ENCODE results near the gene NNT.

NNT gene

DNA sequence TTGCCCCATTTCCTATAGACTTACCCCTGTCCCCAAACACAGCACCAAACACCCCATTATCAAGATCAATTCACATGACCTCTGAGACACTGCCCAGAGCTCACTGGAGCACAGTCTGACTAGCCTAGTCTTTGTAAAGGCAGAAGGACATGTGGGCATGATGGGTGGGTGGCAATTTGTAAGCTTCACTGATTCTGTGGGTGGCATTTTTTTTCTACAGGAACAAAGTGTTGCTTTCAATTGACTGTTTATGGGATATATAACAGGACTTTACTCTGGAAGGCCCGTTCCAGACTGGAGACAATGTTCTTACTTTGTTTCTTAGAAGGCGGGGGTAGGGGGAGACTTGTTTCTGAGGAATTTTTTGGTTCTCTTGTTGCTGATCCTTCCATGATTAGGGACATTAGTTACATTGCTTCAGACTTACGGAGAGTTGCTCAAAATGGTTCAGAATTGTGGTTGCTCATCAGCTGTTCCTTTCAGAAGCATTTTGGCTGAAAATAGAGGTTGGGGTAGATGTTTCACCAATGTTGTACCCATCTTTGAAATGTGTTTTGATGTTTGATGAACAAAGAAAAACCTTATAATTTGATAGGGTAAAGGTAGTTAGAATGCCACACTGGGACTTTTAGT, 20.2 kb downstream of the NNT start:
- no peak for DNase-seq (ENCODE audit: low read depth)
- H3K4me3 ChIP-seq (ENCODE audit: low read depth, low read length): no peak overlapping the region
- TF ChIP-seq, protein P1, sequence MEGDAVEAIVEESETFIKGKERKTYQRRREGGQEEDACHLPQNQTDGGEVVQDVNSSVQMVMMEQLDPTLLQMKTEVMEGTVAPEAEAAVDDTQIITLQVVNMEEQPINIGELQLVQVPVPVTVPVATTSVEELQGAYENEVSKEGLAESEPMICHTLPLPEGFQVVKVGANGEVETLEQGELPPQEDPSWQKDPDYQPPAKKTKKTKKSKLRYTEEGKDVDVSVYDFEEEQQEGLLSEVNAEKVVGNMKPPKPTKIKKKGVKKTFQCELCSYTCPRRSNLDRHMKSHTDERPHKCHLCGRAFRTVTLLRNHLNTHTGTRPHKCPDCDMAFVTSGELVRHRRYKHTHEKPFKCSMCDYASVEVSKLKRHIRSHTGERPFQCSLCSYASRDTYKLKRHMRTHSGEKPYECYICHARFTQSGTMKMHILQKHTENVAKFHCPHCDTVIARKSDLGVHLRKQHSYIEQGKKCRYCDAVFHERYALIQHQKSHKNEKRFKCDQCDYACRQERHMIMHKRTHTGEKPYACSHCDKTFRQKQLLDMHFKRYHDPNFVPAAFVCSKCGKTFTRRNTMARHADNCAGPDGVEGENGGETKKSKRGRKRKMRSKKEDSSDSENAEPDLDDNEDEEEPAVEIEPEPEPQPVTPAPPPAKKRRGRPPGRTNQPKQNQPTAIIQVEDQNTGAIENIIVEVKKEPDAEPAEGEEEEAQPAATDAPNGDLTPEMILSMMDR (IDR thresholded peaks at IDR 0.05; ENCODE audit: control insufficient read depth, extremely low read depth, insufficient read depth): no peak

- DNase-seq (ENCODE audit: low read depth): peak; percentile 52
- H3K4me3 ChIP-seq (ENCODE audit: low read depth, low read length): no peak overlapping the region
- TF ChIP-seq, protein P1 (IDR thresholded peaks at IDR 0.05; ENCODE audit: control insufficient read depth, extremely low read depth, insufficient read depth): peak; percentile 91
These were observed 24.0 kb downstream of the NNT start for GRCh38 chr5:43627028-43627427.

GRCh38 chr5:43631182-43631910, 28.4 kb downstream of the NNT start:
- TF ChIP-seq, protein P1 (IDR thresholded peaks at IDR 0.05; ENCODE audit: control insufficient read depth, extremely low read depth, insufficient read depth): peak; percentile 77
- DNase-seq (ENCODE audit: low read depth): peak; percentile 58
- H3K4me3 ChIP-seq (ENCODE audit: low read depth, low read length): no peak overlapping the region

DNA sequence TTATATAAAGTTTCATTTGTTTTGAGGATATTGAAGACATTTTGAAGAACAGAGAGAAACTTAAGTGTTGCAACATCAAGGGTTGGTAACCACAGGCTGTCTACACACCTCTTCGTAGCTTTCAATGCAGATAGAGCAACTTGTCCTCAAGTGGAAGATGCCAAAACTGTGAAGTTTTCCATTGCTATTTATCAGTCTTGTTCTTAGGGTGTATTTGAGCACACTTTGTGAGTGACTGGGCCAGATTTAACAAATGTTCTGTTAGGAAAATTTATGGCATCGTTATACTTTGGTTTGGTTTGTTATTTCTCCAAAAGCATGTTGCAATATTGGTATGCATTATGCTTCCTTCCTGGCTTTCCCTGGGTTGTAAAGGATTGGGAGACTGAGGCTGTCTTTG, 31.6 kb downstream of the NNT start:
- H3K4me3 ChIP-seq (ENCODE audit: low read depth, low read length): no peak overlapping the region
- TF ChIP-seq, protein P1 (IDR thresholded peaks at IDR 0.05; ENCODE audit: control insufficient read depth, extremely low read depth, insufficient read depth): no peak
- DNase-seq (ENCODE audit: low read depth): no peak

- H3K4me3 ChIP-seq (ENCODE audit: low read depth, low read length): no peak overlapping the region
- no peak for DNase-seq (ENCODE audit: low read depth)
- TF ChIP-seq, protein P1 (IDR thresholded peaks at IDR 0.05; ENCODE audit: control insufficient read depth, extremely low read depth, insufficient read depth): no peak
These were observed 32.4 kb downstream of the NNT start for GRCh38 chr5:43635374-43635773.

DNA sequence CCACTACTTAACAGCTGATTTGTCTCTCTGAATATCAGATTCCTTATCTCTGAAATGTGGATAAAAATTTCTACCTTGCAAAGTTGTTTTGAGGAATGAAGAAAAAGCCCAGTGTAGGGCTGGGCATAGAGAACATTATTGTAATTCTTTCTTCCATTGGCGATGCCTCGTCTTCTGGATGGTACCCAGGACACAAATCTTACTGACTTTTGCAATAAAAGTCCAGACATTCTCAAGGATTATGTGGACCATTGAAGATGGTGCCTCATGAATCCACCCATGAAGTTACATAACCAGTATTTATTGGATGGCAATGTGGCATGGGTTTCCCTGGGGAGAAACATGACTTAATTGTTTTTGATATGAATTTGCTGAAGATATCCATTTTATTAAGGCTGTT, 33.1 kb downstream of the NNT start:
- DNase-seq (ENCODE audit: low read depth): no peak
- TF ChIP-seq, protein P1 (IDR thresholded peaks at IDR 0.05; ENCODE audit: control insufficient read depth, extremely low read depth, insufficient read depth): no peak
- H3K4me3 ChIP-seq (ENCODE audit: low read depth, low read length): no peak overlapping the region
